ENCODE measurements around the gene ODAM.

The ODAM gene, protein sequence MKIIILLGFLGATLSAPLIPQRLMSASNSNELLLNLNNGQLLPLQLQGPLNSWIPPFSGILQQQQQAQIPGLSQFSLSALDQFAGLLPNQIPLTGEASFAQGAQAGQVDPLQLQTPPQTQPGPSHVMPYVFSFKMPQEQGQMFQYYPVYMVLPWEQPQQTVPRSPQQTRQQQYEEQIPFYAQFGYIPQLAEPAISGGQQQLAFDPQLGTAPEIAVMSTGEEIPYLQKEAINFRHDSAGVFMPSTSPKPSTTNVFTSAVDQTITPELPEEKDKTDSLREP

DNA sequence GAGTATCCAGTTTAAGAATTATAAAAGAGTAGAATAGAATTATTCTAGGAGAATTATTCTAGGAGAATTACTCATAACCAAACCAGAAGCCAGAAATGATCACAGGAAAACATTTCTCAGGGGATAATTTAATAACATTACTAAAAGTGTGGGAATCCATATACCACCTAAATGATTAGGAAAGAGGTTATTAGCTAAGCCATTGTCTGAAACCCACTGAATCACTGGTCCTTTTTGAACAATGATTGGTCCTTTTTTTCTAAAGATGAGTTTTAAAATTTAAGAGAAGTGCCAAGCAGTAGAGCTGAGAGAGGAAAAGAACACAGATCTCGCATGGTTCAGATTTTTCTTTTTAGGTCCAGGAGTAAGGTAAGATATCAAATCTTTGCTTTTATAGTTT is at the start of gene ODAM:
Gene ODAM, plus strand, starts transcription at position 301 of the 400 bp plus-strand sequence. CDS start 819 bp downstream, outside the sequence.
- Histone ChIP-seq H3K9ac (ENCODE audit: low read depth, low read length) (no peak within 1 kb of the TSS), H3K36me3 (ENCODE audit: control insufficient read depth, insufficient read depth, low read length) (no peaks in the 10 kb centered on the region), H3K9me3 (ENCODE audit: control insufficient read depth, insufficient read depth, low read length) (no peaks in the 10 kb centered on the region), H3K27me3 (ENCODE audit: control insufficient read depth, insufficient read depth, low read length) (no peaks in the 10 kb centered on the region), H3K4me1 (ENCODE audit: control insufficient read depth, insufficient read depth, low read length) (no peaks in the 10 kb centered on the region), H3K4me3 (ENCODE audit: low read depth, low read length) (no peak within 1 kb of the TSS)

DNA sequence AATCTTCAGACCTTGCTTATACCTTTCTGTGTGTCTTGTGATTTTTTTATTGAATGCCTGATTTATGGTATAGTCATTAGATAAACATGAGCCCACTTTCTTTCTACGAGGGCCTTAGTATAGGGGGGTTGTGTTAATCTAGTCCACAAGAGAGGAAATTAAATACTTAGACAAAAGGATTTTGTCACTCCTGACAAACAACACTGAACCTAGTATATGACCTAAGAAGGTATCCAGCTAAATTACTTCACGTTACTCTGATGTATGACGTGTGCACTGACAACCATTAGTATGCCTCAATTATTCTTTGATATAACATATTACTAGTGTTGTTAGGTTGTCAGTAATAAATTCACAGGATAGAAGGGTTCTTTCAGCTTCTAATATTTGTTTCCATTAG is 44.3 kb upstream of the ODAM start:
- Histone ChIP-seq H3K36me3 (ENCODE audit: control insufficient read depth, insufficient read depth, low read length) (no peaks in the 10 kb centered on the region), H3K27me3 (ENCODE audit: control insufficient read depth, insufficient read depth, low read length) (no peaks in the 10 kb centered on the region), H3K9ac (ENCODE audit: low read depth, low read length) (no peak overlapping the region), H3K4me3 (ENCODE audit: low read depth, low read length) (no peak overlapping the region), H3K4me1 (ENCODE audit: control insufficient read depth, insufficient read depth, low read length) (no peaks in the 10 kb centered on the region), H3K9me3 (ENCODE audit: control insufficient read depth, insufficient read depth, low read length) (no peaks in the 10 kb centered on the region)

DNA sequence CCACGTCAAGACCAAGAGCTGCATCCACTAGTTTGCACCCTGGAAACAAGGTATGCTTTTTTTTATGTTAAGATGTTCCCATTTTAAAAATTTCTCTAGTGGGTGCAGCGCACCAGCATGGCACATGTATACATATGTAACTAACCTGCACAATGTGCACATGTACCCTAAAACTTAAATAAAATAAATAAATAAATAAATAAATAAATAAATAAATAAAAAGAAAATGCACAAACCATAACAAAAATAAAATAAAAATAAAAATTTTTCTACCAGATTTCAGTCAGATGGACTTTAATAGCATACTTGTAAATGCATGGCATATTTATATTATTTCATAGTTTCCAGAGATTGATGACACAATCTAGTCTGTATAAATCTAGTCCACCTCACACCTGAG is 43.4 kb upstream of the ODAM start:
- Histone ChIP-seq H3K27me3 (ENCODE audit: control insufficient read depth, insufficient read depth, low read length) (no peaks in the 10 kb centered on the region), H3K36me3 (ENCODE audit: control insufficient read depth, insufficient read depth, low read length) (no peaks in the 10 kb centered on the region), H3K4me1 (ENCODE audit: control insufficient read depth, insufficient read depth, low read length) (no peaks in the 10 kb centered on the region), H3K4me3 (ENCODE audit: low read depth, low read length) (no peak overlapping the region), H3K9ac (ENCODE audit: low read depth, low read length) (no peak overlapping the region), H3K9me3 (ENCODE audit: control insufficient read depth, insufficient read depth, low read length) (no peaks in the 10 kb centered on the region)

DNA sequence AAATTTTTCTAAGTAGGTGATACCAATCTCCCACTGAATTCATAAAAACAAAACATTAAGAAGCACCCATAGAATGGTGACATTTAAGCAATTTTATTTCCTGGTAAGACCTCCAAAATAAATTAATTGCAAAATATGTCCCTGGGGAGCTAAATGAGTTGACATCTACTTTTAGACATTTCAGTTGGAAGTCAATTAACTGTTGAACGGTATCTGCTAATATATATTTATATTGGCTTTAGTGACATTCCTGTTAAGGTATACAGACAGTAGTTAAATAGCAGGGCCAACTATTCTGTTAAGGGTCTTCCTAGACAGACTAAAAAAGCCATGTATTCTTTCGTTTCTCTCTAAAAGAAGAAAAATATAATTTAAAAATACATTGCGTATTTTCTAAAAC is 41.6 kb upstream of the ODAM start, which contains the start of gene PRR27:
Gene PRR27, plus strand, starts transcription at position 301 of the 400 bp plus-strand sequence. CDS start 139 bp downstream, outside the sequence.
- no peaks in the 10 kb centered on the region for H3K9me3 ChIP-seq (ENCODE audit: control insufficient read depth, insufficient read depth, low read length)
- no peaks in the 10 kb centered on the region for H3K36me3 ChIP-seq (ENCODE audit: control insufficient read depth, insufficient read depth, low read length)
- no peaks in the 10 kb centered on the region for H3K27me3 ChIP-seq (ENCODE audit: control insufficient read depth, insufficient read depth, low read length)
- H3K9ac ChIP-seq (ENCODE audit: low read depth, low read length), result no peak within 1 kb of the TSS
- H3K4me1 ChIP-seq (ENCODE audit: control insufficient read depth, insufficient read depth, low read length), result no peaks in the 10 kb centered on the region
- H3K4me3 ChIP-seq (ENCODE audit: low read depth, low read length), result no peak within 1 kb of the TSS

DNA sequence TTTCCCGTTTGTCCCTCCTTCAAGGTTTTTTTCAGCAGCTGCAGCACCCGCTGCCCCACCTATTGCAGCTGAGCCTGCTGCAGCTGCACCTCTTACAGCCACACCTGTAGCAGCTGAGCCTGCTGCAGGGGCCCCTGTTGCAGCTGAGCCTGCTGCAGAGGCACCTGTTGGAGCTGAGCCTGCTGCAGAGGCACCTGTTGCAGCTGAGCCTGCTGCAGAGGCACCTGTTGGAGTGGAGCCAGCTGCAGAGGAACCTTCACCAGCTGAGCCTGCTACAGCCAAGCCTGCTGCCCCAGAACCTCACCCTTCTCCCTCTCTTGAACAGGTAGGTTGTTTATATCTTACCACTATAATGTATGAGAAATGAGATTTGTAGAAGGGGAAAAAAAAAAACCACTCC is 36.9 kb upstream of the ODAM start:
- Histone ChIP-seq H3K4me1 (ENCODE audit: control insufficient read depth, insufficient read depth, low read length) (no peaks in the 10 kb centered on the region), H3K4me3 (ENCODE audit: low read depth, low read length) (no peak overlapping the region), H3K36me3 (ENCODE audit: control insufficient read depth, insufficient read depth, low read length) (no peaks in the 10 kb centered on the region), H3K9ac (ENCODE audit: low read depth, low read length) (no peak overlapping the region), H3K27me3 (ENCODE audit: control insufficient read depth, insufficient read depth, low read length) (no peaks in the 10 kb centered on the region), H3K9me3 (ENCODE audit: control insufficient read depth, insufficient read depth, low read length) (no peaks in the 10 kb centered on the region)

DNA sequence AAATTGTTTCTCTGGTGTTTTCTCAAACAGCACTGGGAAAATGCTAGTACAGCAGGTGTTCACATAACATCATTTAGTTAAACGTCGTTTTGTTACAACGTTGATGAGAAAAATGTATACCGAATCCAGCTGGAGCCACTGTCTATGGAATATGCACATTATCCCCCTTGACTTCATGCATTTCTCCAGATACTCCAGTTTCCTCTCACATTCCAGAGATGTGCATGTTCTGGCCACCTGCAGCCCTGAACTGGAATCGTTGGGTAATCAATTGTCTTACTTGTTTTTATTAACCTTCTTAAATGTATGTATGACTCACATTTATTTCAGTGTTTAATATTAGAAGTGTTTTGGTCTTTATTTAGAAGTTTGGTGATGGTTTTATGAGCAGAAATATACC is 18.4 kb upstream of the ODAM start:
- Histone ChIP-seq H3K36me3 (ENCODE audit: control insufficient read depth, insufficient read depth, low read length) (no peaks in the 10 kb centered on the region), H3K4me1 (ENCODE audit: control insufficient read depth, insufficient read depth, low read length) (no peaks in the 10 kb centered on the region), H3K9me3 (ENCODE audit: control insufficient read depth, insufficient read depth, low read length) (no peaks in the 10 kb centered on the region), H3K4me3 (ENCODE audit: low read depth, low read length) (no peak overlapping the region), H3K9ac (ENCODE audit: low read depth, low read length) (no peak overlapping the region), H3K27me3 (ENCODE audit: control insufficient read depth, insufficient read depth, low read length) (no peaks in the 10 kb centered on the region)

DNA sequence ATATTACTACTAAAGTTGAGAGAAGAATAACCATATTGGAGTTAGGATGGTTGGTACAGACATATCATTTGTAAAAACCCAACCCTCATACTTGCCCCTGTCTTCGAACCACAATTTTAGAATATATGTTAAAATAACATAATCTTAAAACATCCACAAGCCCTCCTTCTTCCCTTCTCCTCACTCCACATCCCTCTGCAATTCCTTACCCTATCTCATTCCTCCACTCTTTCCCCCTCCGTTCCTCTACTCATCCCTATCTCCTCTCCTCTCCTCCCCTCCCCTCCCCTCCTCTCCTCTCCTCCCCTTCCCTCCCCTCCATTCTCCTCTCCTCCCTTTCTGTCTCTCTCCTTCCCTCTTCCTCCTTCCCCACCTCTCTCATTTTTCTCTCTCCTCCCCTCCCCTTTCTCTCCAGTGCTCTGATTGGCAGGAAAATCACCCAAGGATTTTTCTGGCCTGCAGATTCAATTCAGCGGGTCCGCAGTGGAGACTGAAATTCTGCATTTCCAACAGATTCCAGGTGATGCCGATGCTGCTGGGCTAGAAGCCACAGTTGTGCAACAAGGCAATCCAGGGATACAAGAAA is 17.4 kb upstream of the ODAM start:
- Histone ChIP-seq H3K4me3 (ENCODE audit: low read depth, low read length) (no peak overlapping the region), H3K9ac (ENCODE audit: low read depth, low read length) (no peak overlapping the region), H3K27me3 (ENCODE audit: control insufficient read depth, insufficient read depth, low read length) (no peaks in the 10 kb centered on the region), H3K9me3 (ENCODE audit: control insufficient read depth, insufficient read depth, low read length) (no peaks in the 10 kb centered on the region), H3K36me3 (ENCODE audit: control insufficient read depth, insufficient read depth, low read length) (no peaks in the 10 kb centered on the region), H3K4me1 (ENCODE audit: control insufficient read depth, insufficient read depth, low read length) (no peaks in the 10 kb centered on the region)

DNA sequence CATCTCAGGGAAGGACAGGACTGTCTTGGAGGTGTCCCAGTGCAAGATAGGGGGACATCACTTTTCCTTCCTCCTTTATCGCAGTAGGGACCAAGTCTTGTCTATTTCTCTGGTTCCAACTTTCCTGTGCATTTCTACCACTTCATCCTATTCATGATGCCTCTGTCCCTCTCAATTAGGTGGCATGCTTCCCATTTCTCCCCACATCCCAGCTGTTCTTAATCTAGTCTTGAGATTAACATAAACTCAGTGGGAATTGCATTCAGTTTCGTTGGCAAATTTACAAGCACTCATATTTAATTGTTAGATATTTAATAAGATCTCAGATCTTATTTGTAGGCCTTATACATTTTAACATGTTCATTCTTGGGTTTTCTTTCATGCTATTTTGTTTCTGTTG is 15.7 kb upstream of the ODAM start:
- no peak overlapping the region for H3K4me3 ChIP-seq (ENCODE audit: low read depth, low read length)
- H3K27me3 ChIP-seq (ENCODE audit: control insufficient read depth, insufficient read depth, low read length), result no peaks in the 10 kb centered on the region
- no peaks in the 10 kb centered on the region for H3K36me3 ChIP-seq (ENCODE audit: control insufficient read depth, insufficient read depth, low read length)
- H3K4me1 ChIP-seq (ENCODE audit: control insufficient read depth, insufficient read depth, low read length), result no peaks in the 10 kb centered on the region
- no peaks in the 10 kb centered on the region for H3K9me3 ChIP-seq (ENCODE audit: control insufficient read depth, insufficient read depth, low read length)
- no peak overlapping the region for H3K9ac ChIP-seq (ENCODE audit: low read depth, low read length)

DNA sequence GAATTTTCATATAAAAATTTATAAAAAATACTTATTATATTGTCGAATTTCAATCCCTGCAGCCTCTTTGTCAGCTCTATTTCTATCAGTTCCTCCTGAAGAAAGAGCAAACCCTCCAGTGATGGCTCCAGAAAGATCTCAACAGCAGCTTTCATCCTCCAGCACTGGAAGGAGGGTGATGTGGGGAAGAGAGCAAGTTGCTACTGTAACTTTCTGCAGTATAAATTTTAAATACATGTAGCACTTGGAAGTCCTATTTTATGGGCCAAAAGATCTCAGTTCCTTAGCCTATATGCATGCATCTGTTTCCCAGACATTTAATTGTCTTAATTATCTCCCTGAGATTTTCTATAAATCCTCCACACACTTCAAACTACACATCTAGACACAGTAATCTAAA is 13.7 kb upstream of the ODAM start:
- Histone ChIP-seq H3K36me3 (ENCODE audit: control insufficient read depth, insufficient read depth, low read length) (no peaks in the 10 kb centered on the region), H3K9ac (ENCODE audit: low read depth, low read length) (no peak overlapping the region), H3K4me3 (ENCODE audit: low read depth, low read length) (no peak overlapping the region), H3K9me3 (ENCODE audit: control insufficient read depth, insufficient read depth, low read length) (no peaks in the 10 kb centered on the region), H3K27me3 (ENCODE audit: control insufficient read depth, insufficient read depth, low read length) (no peaks in the 10 kb centered on the region), H3K4me1 (ENCODE audit: control insufficient read depth, insufficient read depth, low read length) (no peaks in the 10 kb centered on the region)

DNA sequence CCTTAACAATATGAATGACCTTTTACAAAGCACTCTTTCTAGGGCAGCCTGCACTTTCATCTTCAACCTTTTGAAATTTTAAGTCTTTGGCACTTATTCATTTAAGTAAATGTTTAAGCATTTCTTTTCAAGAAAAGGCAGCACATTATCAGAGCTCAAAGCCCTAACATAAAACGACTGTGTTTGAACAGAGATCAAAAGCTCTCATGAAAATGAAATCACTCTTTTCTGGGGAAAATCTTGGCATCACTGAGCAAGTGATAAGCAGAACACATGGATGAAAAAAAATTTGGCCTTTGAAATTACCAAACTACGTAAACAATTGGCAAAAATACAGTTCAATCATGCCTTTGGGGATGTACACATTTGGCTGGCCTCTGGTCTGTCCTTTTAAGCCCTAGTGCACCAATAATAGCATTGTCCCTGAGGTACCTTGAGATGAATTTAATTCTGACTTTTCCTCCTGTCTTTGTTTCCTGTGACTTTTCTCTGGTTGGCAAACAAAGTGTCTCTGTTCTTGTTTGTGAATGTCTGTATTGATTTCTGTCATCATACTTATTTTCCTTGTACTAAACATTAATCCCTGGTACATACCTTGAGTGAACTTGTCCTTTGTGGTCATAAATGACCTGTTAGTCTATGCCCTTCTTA is 12.9 kb upstream of the ODAM start:
- Histone ChIP-seq H3K4me1 (ENCODE audit: control insufficient read depth, insufficient read depth, low read length) (no peaks in the 10 kb centered on the region), H3K9me3 (ENCODE audit: control insufficient read depth, insufficient read depth, low read length) (no peaks in the 10 kb centered on the region), H3K4me3 (ENCODE audit: low read depth, low read length) (no peak overlapping the region), H3K27me3 (ENCODE audit: control insufficient read depth, insufficient read depth, low read length) (no peaks in the 10 kb centered on the region), H3K36me3 (ENCODE audit: control insufficient read depth, insufficient read depth, low read length) (no peaks in the 10 kb centered on the region), H3K9ac (ENCODE audit: low read depth, low read length) (no peak overlapping the region)

DNA sequence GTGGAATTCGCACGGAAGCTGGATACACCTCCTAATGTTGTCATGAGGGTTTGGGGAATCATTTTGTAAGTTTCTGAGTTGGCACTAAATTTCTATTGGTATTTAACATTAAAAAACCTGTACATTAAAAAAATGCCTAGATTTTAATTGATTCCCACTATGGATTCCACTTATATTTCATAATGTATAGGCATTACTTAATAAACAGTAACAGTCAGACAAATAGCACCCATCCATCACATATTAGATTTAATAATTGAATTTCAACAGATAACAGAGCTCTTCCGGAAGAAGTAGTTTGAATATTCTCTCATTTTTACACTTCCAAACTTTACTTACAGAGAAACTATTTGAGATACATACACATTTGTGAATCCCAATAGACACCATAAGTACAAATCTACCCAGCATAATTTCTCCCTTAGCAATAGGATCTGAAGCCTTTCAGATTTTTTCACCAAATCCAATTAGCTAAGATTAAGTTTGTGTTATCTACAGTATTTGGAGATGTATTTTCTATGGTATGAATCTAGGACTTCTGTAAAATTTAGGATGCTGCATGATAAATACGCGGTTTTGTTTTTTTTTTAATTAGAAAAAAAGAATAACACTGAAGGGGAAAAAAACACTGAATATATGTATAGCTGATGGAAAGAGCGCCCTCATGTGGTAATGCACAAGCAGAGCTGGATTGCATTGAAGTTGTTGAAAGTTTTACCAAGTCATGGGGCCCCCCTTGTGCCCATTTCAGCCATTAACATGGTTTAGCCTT is 12.2 kb upstream of the ODAM start:
- Histone ChIP-seq H3K27me3 (ENCODE audit: control insufficient read depth, insufficient read depth, low read length) (no peaks in the 10 kb centered on the region), H3K36me3 (ENCODE audit: control insufficient read depth, insufficient read depth, low read length) (no peaks in the 10 kb centered on the region), H3K4me3 (ENCODE audit: low read depth, low read length) (no peak overlapping the region), H3K9ac (ENCODE audit: low read depth, low read length) (no peak overlapping the region), H3K9me3 (ENCODE audit: control insufficient read depth, insufficient read depth, low read length) (no peaks in the 10 kb centered on the region), H3K4me1 (ENCODE audit: control insufficient read depth, insufficient read depth, low read length) (no peaks in the 10 kb centered on the region)

All from iPS-15b (cell line).